Body of pancreas (tissue), 4 donors: ENCODE measurements around the gene SEMA4C. TPM values are rescaled to one million over a fixed set of nuclear protein-coding genes. Genes with fewer than 3 reads are reported as not detected.
A peak's percentile ranks its signal among the peaks of the same experiment; 100 is the strongest.
"Not testable (repeated sequence)": the region's sequence is repeated elsewhere in the genome, so short reads cannot be mapped to it uniquely, and the experiment has no call there.

Experiments used
- ATAC-seq: fragments of 150-250 bp; one replicate; pipeline ENCODE4 v1.9.1; 2016
- DNase-seq, 4 donors: peaks; one replicate each; pipeline ENCODE4 v3.0.0-alpha.2; 2019
- H3K27ac ChIP-seq, 4 donors: fragments of 200-600 bp; sonication (generic); 1 replicate in 3 of 4; 2 replicates in 1 of 4; pipeline versions ENCODE4 v1.5.1 to v1.6.1; 2016 to 2019; ENCODE audit warnings: mild to moderate bottlenecking in 1 of 4, mixed read lengths in 1 of 4, moderate library complexity in 1 of 4
- H3K27me3 ChIP-seq, 2 donors: fragments of 200-600 bp; sonication (generic); one replicate each; pipeline ENCODE4 v1.6.0; 2016; ENCODE audit warnings: mild to moderate bottlenecking in 1 of 2
- H3K36me3 ChIP-seq, 2 donors: fragments of 200-600 bp; sonication (generic); replicated peaks in 1 of 2; 2 replicates each; pipeline ENCODE4 v1.5.1; 2016; ENCODE audit warnings: low read depth in 2 of 2; ENCODE audit not compliant: insufficient read depth in 1 of 2
- H3K4me1 ChIP-seq: fragments of 200-600 bp; sonication (generic); one replicate; pipeline ENCODE4 v1.6.0; 2016
- H3K4me3 ChIP-seq, 2 donors: fragments of 200-600 bp; sonication (generic); 1 replicate in 1 of 2; 2 replicates in 1 of 2; pipeline ENCODE4 v1.5.1; 2016 to 2019
- H3K9me3 ChIP-seq, 3 donors: fragments of 200-600 bp; sonication (generic); 1 replicate in 2 of 3; 2 replicates in 1 of 3; pipeline ENCODE4 v1.5.1; 2016
- POLR2A ChIP-seq, 3 donors: fragments of 450-650 bp; IDR thresholded peaks; one replicate each; pipeline ENCODE4 v1.6.1; 2016; ENCODE audit warnings: antibody characterized with exemption in 3 of 3, mild to moderate bottlenecking in 2 of 3
- WGBS, 2 donors: methylation state at CpG; one replicate each; pipeline ENCODE4 v1.1.5; 2017; 5-methylcytosine and 5-hydroxymethylcytosine counted together
- intact Hi-C: fragments of 100-400 bp; cut with DNase I; formaldehyde crosslinking; loops from one replicate; pipeline ENCODE4 v1.15.1; 2023
- total RNA-seq, 2 donors: library from RNA; depleted of rRNA; stranded (reverse); fragments of >200 nt; gene quantifications; one replicate each; pipeline ENCODE4 v1.1.0, GENCODE V29; 2016
- TF ChIP-seq, protein P1 (sequence below), 7 experiments: fragments of 450-650 bp in 4 of 7; fragments of 200-600 bp in 3 of 7; sonication (generic) in 3 of 7; IDR thresholded peaks; one replicate each; pipeline ENCODE4 v1.5.1; 2016 to 2019; ENCODE audit warnings: antibody characterized with exemption in 7 of 7

SEMA4C gene
- total RNA-seq, 2 donors from 2014 or later = 11.2 to 13.7 TPM

DNA sequence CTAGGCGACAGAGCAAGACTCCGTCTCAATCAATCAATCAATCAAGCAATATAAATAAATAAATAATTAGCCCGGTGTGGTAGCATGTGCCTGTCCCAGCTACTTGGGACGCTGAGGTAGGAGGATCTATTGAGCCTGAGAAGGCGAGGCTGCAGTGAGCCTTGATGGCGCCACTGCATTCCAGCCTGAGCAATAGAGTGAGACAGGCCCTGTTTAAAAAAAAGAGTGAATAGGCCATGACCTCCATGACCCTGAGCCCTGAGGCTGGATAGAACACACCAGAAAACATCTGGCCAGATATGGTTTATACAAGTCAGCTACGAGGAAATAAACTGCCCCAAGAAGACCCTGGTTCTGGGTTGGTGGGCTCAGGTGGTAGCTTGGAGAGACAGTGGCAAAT lies 20.4 kb upstream of the SEMA4C start:
- no peak overlapping the region for H3K4me3 ChIP-seq
- no peaks in the 10 kb centered on the region for H3K27me3 ChIP-seq
- ATAC-seq (no peak), DNase-seq (no peak)
- no peak overlapping the region for H3K27ac ChIP-seq
- intact Hi-C loops = no loop called here
- H3K36me3 ChIP-seq = no peaks in the 10 kb centered on the region
- H3K9me3 ChIP-seq = no peaks in the 10 kb centered on the region
- no peak for TF ChIP-seq POLR2A (IDR thresholded peaks at IDR 0.05)
- TF ChIP-seq, protein P1, sequence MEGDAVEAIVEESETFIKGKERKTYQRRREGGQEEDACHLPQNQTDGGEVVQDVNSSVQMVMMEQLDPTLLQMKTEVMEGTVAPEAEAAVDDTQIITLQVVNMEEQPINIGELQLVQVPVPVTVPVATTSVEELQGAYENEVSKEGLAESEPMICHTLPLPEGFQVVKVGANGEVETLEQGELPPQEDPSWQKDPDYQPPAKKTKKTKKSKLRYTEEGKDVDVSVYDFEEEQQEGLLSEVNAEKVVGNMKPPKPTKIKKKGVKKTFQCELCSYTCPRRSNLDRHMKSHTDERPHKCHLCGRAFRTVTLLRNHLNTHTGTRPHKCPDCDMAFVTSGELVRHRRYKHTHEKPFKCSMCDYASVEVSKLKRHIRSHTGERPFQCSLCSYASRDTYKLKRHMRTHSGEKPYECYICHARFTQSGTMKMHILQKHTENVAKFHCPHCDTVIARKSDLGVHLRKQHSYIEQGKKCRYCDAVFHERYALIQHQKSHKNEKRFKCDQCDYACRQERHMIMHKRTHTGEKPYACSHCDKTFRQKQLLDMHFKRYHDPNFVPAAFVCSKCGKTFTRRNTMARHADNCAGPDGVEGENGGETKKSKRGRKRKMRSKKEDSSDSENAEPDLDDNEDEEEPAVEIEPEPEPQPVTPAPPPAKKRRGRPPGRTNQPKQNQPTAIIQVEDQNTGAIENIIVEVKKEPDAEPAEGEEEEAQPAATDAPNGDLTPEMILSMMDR (IDR thresholded peaks at IDR 0.05) = no peak
- WGBS, 2 donors = 85 to 94% methylated on average over 7 of the region's 7 CpGs
- H3K4me1 ChIP-seq = peaks cover 15% of the 10 kb centered on the region

DNA sequence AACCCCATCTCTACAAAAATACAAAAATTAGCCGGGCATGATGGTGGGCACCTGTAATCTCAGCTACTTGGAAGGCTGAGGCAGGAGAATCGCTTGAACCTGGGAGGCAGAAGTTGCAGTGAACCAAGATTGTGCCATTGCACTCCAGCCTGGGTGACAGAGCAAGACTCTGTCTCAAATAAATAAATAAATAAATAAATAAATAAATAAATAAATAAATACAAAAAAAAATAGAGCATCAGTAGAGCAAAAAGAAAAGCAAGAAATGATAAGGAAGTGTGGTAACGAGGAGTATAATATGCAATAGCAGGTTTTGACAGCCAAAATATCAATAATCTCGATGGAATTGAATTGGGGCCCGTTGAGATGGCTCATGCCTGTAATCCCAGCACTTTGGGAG lies 19.6 kb upstream of the SEMA4C start:
- H3K4me3 ChIP-seq, H3K27me3 ChIP-seq, H3K9me3 ChIP-seq, H3K27ac ChIP-seq, ATAC-seq, intact Hi-C loops, DNase-seq, H3K36me3 ChIP-seq: not testable (repeated sequence)
- H3K4me1 ChIP-seq = peaks cover 15% of the 10 kb centered on the region
- WGBS, 2 donors = 88 to 93% methylated on average over 5 of the region's 5 CpGs

- H3K4me3 ChIP-seq = no peak overlapping the region
- WGBS, 2 donors = 37 to 43% methylated on average over 7 to 12 of the region's 12 CpGs
- TF ChIP-seq POLR2A (IDR thresholded peaks at IDR 0.05) = no peak
- TF ChIP-seq, protein P1 (IDR thresholded peaks at IDR 0.05) = no peak
- DNase-seq (peak; percentile 27 to 81 (median 62)), ATAC-seq (peak; percentile 63)
- H3K27ac ChIP-seq = peak overlapping the region in 3 of 4 donors; percentile 12 to 63 (median 54)
- H3K36me3 ChIP-seq = no peaks in the 10 kb centered on the region
- intact Hi-C loops = no loop called here
- H3K4me1 ChIP-seq = peaks cover 15% of the 10 kb centered on the region
- H3K27me3 ChIP-seq = no peaks in the 10 kb centered on the region
- H3K9me3 ChIP-seq = no peaks in the 10 kb centered on the region
Measured at GRCh38 chr2:96888072-96889011, 18.5 kb upstream of the SEMA4C start.

DNA sequence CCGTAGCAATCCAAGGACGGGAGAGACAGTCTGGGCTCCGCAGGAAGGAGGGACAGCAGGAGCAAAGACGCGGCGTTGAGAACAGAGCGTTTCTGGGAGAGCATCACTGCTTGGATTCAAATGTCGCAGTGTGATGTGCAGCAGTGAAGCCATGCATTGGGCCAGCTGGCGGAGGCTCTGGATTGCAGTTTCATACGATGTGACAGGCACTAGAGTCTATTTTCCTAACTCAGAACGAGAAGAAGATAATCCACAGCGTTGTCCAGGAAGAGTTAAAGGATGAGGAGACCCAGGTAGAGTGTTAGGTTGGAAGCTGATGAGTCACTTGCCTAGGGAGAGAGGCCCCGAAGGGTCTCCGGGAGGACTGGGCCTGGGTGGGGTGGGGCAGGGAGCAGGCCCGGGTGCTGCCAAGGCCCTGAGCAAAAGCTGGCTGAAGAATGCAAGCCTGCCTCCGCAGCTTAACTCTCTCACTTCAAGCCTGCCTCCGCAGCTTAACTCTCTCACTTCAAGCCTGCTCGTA lies 17.7 kb upstream of the SEMA4C start:
- no peaks in the 10 kb centered on the region for H3K36me3 ChIP-seq
- H3K27ac ChIP-seq = peak overlapping the region in 2 of 4 donors; percentile 54 to 63
- 78 to 80% methylated on average over 18 of the region's 18 CpGs for WGBS, 2 donors
- ATAC-seq (no peak), DNase-seq (no peak)
- no peak for TF ChIP-seq POLR2A (IDR thresholded peaks at IDR 0.05)
- TF ChIP-seq, protein P1 (IDR thresholded peaks at IDR 0.05) = no peak
- peaks cover 15% of the 10 kb centered on the region for H3K4me1 ChIP-seq
- H3K4me3 ChIP-seq = no peak overlapping the region
- no peaks in the 10 kb centered on the region for H3K27me3 ChIP-seq
- H3K9me3 ChIP-seq = no peaks in the 10 kb centered on the region
- intact Hi-C loops = no loop called here

- TF ChIP-seq, protein P1 (IDR thresholded peaks at IDR 0.05) = no peak
- no peak for TF ChIP-seq POLR2A (IDR thresholded peaks at IDR 0.05)
- peaks cover 15% of the 10 kb centered on the region for H3K4me1 ChIP-seq
- DNase-seq = no peak
- intact Hi-C loops = no loop called here
- H3K4me3 ChIP-seq = no peak overlapping the region
- H3K27ac ChIP-seq = no peak overlapping the region
- 84 to 88% methylated on average over 20 to 23 of the region's 23 CpGs for WGBS, 2 donors
- no peak for ATAC-seq
- H3K27me3 ChIP-seq = no peaks in the 10 kb centered on the region
- H3K36me3 ChIP-seq = no peaks in the 10 kb centered on the region
- no peaks in the 10 kb centered on the region for H3K9me3 ChIP-seq
Measured at GRCh38 chr2:96885432-96886347, 15.8 kb upstream of the SEMA4C start.
